Body of pancreas (tissue), 4 donors: ENCODE data around the gene SURF4.

Source experiments
- CTCF ChIP-seq, 7 experiments: fragments of 450-650 bp in 4 of 7; fragments of 200-600 bp in 3 of 7; sonication (generic) in 3 of 7; IDR thresholded peaks; one replicate each; pipeline ENCODE4 v1.5.1; 2016 to 2019; ENCODE audit warnings: antibody characterized with exemption in 7 of 7
- POLR2A ChIP-seq, 3 donors: fragments of 450-650 bp; IDR thresholded peaks; one replicate each; pipeline ENCODE4 v1.6.1; 2016; ENCODE audit warnings: antibody characterized with exemption in 3 of 3, mild to moderate bottlenecking in 2 of 3

- TF ChIP-seq CTCF (IDR thresholded peaks at IDR 0.05) (no peak), POLR2A (IDR thresholded peaks at IDR 0.05) (no peak)
These were observed 4.9 kb upstream of the SURF4 start for GRCh38 chr9:133380734-133381133.
